GM23338 (cell line): ENCODE results near the gene CABLES1. TPM values are rescaled to one million over a fixed set of nuclear protein-coding genes. Genes with fewer than 3 reads are reported as not detected.

ENCODE experiments used
- ATAC-seq: fragments of 200-7000 bp; cut with Tn5 transposase; 3 replicates; pipeline ENCODE4 v1.9.1; 2020
- DNase-seq: peaks from one replicate; pipeline ENCODE4 v3.0.0-alpha.2; 2015; ENCODE audit warnings: low spot score
- H2AFZ ChIP-seq: fragments of 200-600 bp; sonication (generic); 2 replicates; pipeline ENCODE4 v1.8.0; 2016; ENCODE audit warnings: antibody characterized with exemption, mild to moderate bottlenecking, moderate library complexity
- H3F3A ChIP-seq: fragments of 200-600 bp; sonication (generic); replicated peaks from 2 replicates; pipeline ENCODE4 v1.8.0; 2017; ENCODE audit warnings: antibody characterized with exemption, mixed run types, low read depth
- H3K27ac ChIP-seq: fragments of 200-600 bp; sonication (generic); 2 replicates; pipeline ENCODE4 v1.6.1; 2016; ENCODE audit warnings: low read depth
- H3K27me3 ChIP-seq: fragments of 200-600 bp; sonication (generic); 2 replicates; pipeline ENCODE4 v1.8.0; 2016; ENCODE audit warnings: mild to moderate bottlenecking, mixed run types, moderate library complexity; ENCODE audit not compliant: insufficient read depth
- H3K36me3 ChIP-seq: fragments of 200-600 bp; sonication (generic); 2 replicates; pipeline ENCODE4 v1.8.0; 2016; ENCODE audit warnings: mild to moderate bottlenecking; ENCODE audit not compliant: insufficient read depth
- H3K4me1 ChIP-seq: fragments of 200-600 bp; sonication (generic); 2 replicates; pipeline ENCODE4 v1.8.0; 2016; ENCODE audit warnings: mild to moderate bottlenecking, moderate library complexity; ENCODE audit not compliant: insufficient read depth
- H3K4me2 ChIP-seq: fragments of 200-600 bp; sonication (generic); 2 replicates; pipeline ENCODE4 v1.7.1; 2017; ENCODE audit warnings: mixed run types
- H3K4me3 ChIP-seq: fragments of 200-600 bp; sonication (generic); 2 replicates; pipeline ENCODE4 v1.6.1; 2016; ENCODE audit warnings: mixed run types
- H3K79me2 ChIP-seq: fragments of 200-600 bp; sonication (generic); replicated peaks from 2 replicates; pipeline ENCODE4 v1.8.0; 2017; ENCODE audit warnings: mild to moderate bottlenecking; ENCODE audit not compliant: insufficient read depth
- H3K9me2 ChIP-seq: fragments of 200-600 bp; sonication (generic); 2 replicates; pipeline ENCODE4 v1.8.0; 2017; ENCODE audit not compliant: insufficient read depth
- H4K20me1 ChIP-seq: fragments of 200-600 bp; sonication (generic); replicated peaks from 2 replicates; pipeline ENCODE4 v1.8.0; 2017; ENCODE audit warnings: mild to moderate bottlenecking; ENCODE audit not compliant: insufficient read depth
- H3K27ac Mint-ChIP-seq: 2 replicates; pipeline ENCODE4 v1.8.0; 2020; ENCODE audit warnings: inconsistent platforms, mild to moderate bottlenecking, moderate library complexity, mixed read lengths
- H3K27me3 Mint-ChIP-seq: 3 replicates; pipeline ENCODE4 v1.8.0; 2022; ENCODE audit warnings: low read depth, mild to moderate bottlenecking, moderate library complexity, mixed read lengths, inconsistent platforms; ENCODE audit not compliant: insufficient read depth, poor library complexity
- H3K36me3 Mint-ChIP-seq: 3 replicates; pipeline ENCODE4 v1.8.0; 2021; ENCODE audit warnings: low read depth, mild to moderate bottlenecking, inconsistent platforms, moderate library complexity, mixed read lengths
- H3K4me1 Mint-ChIP-seq: 3 replicates; pipeline ENCODE4 v1.8.0; 2020; ENCODE audit warnings: mild to moderate bottlenecking, inconsistent platforms, mixed read lengths
- H3K4me3 Mint-ChIP-seq: 3 replicates; pipeline ENCODE4 v1.8.0; 2021; ENCODE audit warnings: moderate library complexity, mild to moderate bottlenecking, inconsistent platforms, mixed read lengths
- H3K9me3 Mint-ChIP-seq: 3 replicates; pipeline ENCODE4 v1.8.0; 2020; ENCODE audit warnings: moderate library complexity, mild to moderate bottlenecking, inconsistent platforms, mixed read lengths
- CREB1 ChIP-seq: fragments of 250-450 bp; sonication (Bioruptor Pico); IDR thresholded peaks from 2 replicates; pipeline ENCODE4 v1.5.0; 2020; ENCODE audit warnings: low read depth, mild to moderate bottlenecking, moderate library complexity
- ETS1 ChIP-seq: IDR thresholded peaks from 2 replicates; pipeline ENCODE4 v1.6.1; 2016; ENCODE audit warnings: antibody characterized with exemption
- JUNB ChIP-seq: IDR thresholded peaks from one replicate; pipeline ENCODE4 v1.6.1; 2016; ENCODE audit warnings: antibody characterized with exemption; ENCODE audit not compliant: unreplicated experiment
- ZNF114 ChIP-seq: fragments of 250-450 bp; sonication (Bioruptor Pico); IDR thresholded peaks from 2 replicates; pipeline ENCODE4 v1.5.0; 2020; ENCODE audit warnings: mild to moderate bottlenecking, moderate library complexity
- ZNF331 ChIP-seq: fragments of 250-450 bp; sonication (Bioruptor Pico); IDR thresholded peaks from 2 replicates; pipeline ENCODE4 v1.5.0; 2020; ENCODE audit warnings: low read depth, mild to moderate bottlenecking, moderate library complexity
- ZNF462 ChIP-seq: fragments of 250-450 bp; sonication (Bioruptor Pico); IDR thresholded peaks from 2 replicates; pipeline ENCODE4 v1.5.0; 2020; ENCODE audit warnings: mild to moderate bottlenecking, moderate library complexity
- polyA plus RNA-seq: library from polyadenylated mRNA; unstranded; fragments of >200 nt; fragmentation: Nextera tagmentation; extraction: Ambion mirVana; gene quantifications from 2 replicates; pipeline ENCODE4 v1.2.1, GENCODE V29; 2016
- total RNA-seq: library from RNA; depleted of rRNA; stranded (reverse); fragments of >200 nt; shearing (Covaris generic); gene quantifications from 2 replicates; pipeline ENCODE4 v1.2.3, GENCODE V29; 2014
- TF ChIP-seq, protein P1 (sequence below), 2 experiments: fragments of 200-600 bp in 1 of 2; sonication (generic) in 1 of 2; conservative IDR thresholded peaks; 2 replicates each; pipeline versions ENCODE4 v1.5.1 to v1.6.1; 2016 to 2017; ENCODE audit warnings: antibody characterized with exemption in 2 of 2, low read depth in 2 of 2, mild to moderate bottlenecking in 2 of 2, moderate library complexity in 1 of 2

CABLES1 gene
- total and polyA plus RNA-seq, 2 experiments from 2014 or later = 2.6 to 12.4 TPM

- Mint-ChIP-seq H3K27ac (peak overlapping the region; percentile 97), H3K36me3 (peaks cover 2% of the 10 kb centered on the region; the same call in 1 of the 3 replicates), H3K4me1 (peaks cover 75% of the 10 kb centered on the region), H3K4me3 (peak overlapping the region; percentile 66), H3K27me3 (peaks cover 15% of the 10 kb centered on the region), H3K9me3 (no peaks in the 10 kb centered on the region)
- H3K27me3 ChIP-seq = no peaks in the 10 kb centered on the region
- no peaks in the 10 kb centered on the region for H4K20me1 ChIP-seq
- H3K4me3 ChIP-seq = peak overlapping the region; percentile 43
- H3K9me2 ChIP-seq = no peaks in the 10 kb centered on the region
- peaks cover 65% of the 10 kb centered on the region for H3K79me2 ChIP-seq
- peak overlapping the region; percentile 65 for H3K4me2 ChIP-seq
- H3F3A ChIP-seq = peaks cover 12% of the 10 kb centered on the region; the same call in 1 of the 2 replicates
- ATAC-seq = peak; percentile 91
- TF ChIP-seq ZNF331 (CRISPR knock-in tag) (0 out of 2 replicates have a peak, but pooled peaks have one; percentile 8), ZNF462 (CRISPR knock-in tag) (peak; percentile 93)
- TF ChIP-seq, protein P1, sequence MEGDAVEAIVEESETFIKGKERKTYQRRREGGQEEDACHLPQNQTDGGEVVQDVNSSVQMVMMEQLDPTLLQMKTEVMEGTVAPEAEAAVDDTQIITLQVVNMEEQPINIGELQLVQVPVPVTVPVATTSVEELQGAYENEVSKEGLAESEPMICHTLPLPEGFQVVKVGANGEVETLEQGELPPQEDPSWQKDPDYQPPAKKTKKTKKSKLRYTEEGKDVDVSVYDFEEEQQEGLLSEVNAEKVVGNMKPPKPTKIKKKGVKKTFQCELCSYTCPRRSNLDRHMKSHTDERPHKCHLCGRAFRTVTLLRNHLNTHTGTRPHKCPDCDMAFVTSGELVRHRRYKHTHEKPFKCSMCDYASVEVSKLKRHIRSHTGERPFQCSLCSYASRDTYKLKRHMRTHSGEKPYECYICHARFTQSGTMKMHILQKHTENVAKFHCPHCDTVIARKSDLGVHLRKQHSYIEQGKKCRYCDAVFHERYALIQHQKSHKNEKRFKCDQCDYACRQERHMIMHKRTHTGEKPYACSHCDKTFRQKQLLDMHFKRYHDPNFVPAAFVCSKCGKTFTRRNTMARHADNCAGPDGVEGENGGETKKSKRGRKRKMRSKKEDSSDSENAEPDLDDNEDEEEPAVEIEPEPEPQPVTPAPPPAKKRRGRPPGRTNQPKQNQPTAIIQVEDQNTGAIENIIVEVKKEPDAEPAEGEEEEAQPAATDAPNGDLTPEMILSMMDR (conservative IDR thresholded peaks at IDR 0.05; ENCODE audit: low read depth in 2 of 2) = no peak
- no peaks in the 10 kb centered on the region for H3K36me3 ChIP-seq
- H3K27ac ChIP-seq = peak overlapping the region; percentile 97
- peak; percentile 79 for DNase-seq
- no peak overlapping the region for H2AFZ ChIP-seq
- H3K4me1 ChIP-seq = peaks cover 44% of the 10 kb centered on the region
Observed at GRCh38 chr18:23169673-23170044, 34.4 kb downstream of the CABLES1 start.

GRCh38 chr18:23170137-23170536 is 34.9 kb downstream of the CABLES1 start:
- no peaks in the 10 kb centered on the region for H3K27me3 ChIP-seq
- H4K20me1 ChIP-seq = no peaks in the 10 kb centered on the region
- Mint-ChIP-seq H3K27ac (peak overlapping the region; percentile 97), H3K27me3 (peaks cover 15% of the 10 kb centered on the region), H3K36me3 (peaks cover 2% of the 10 kb centered on the region; the same call in 1 of the 3 replicates), H3K9me3 (no peaks in the 10 kb centered on the region), H3K4me1 (peaks cover 76% of the 10 kb centered on the region), H3K4me3 (peak overlapping the region; percentile 66)
- H3K4me3 ChIP-seq = no peak overlapping the region
- peaks cover 65% of the 10 kb centered on the region for H3K79me2 ChIP-seq
- H3K4me2 ChIP-seq = peak overlapping the region; percentile 65
- TF ChIP-seq ZNF114 (CRISPR knock-in tag) (no peak), ETS1 (no peak), CREB1 (CRISPR knock-in tag) (no peak), JUNB (no peak)
- H3K4me1 ChIP-seq = peaks cover 44% of the 10 kb centered on the region
- no peak for DNase-seq
- ATAC-seq = no peak
- H2AFZ ChIP-seq = no peak overlapping the region
- H3K36me3 ChIP-seq = no peaks in the 10 kb centered on the region
- H3K27ac ChIP-seq = peak overlapping the region; percentile 97
- no peaks in the 10 kb centered on the region for H3K9me2 ChIP-seq
- peaks cover 12% of the 10 kb centered on the region; the same call in 1 of the 2 replicates for H3F3A ChIP-seq
